HG02763 (cell line): ENCODE measurements around the gene ZACN.
"Not testable (repeated sequence)": the region's sequence is repeated elsewhere in the genome, so short reads cannot be mapped to it uniquely, and the experiment has no call there.

Source experiments
- ATAC-seq: cut with Tn5 transposase; IDR thresholded peaks from one replicate; pipeline ENCODE4 v1.9.1; 2021; ENCODE audit warnings: mild to moderate bottlenecking, moderate library complexity; ENCODE audit not compliant: unreplicated experiment

The ZACN gene

GRCh38 chr17:76078860-76079534 lies at the start of gene ZACN:
ZACN (plus strand) TSS chr17:76079182; CDS start chr17:76079265, 83 bp downstream.
- no peak for ATAC-seq

- ATAC-seq = no peak
These were observed 46.8 kb upstream of the ZACN start for GRCh38 chr17:76032073-76032779.

GRCh38 chr17:76032780-76033108 lies 46.2 kb upstream of the ZACN start:
- no peak for ATAC-seq

- ATAC-seq = no peak
These were observed 45.8 kb upstream of the ZACN start for GRCh38 chr17:76033139-76033538.

- no peak for ATAC-seq
These were observed 44.3 kb upstream of the ZACN start for GRCh38 chr17:76034428-76035350.

DNA sequence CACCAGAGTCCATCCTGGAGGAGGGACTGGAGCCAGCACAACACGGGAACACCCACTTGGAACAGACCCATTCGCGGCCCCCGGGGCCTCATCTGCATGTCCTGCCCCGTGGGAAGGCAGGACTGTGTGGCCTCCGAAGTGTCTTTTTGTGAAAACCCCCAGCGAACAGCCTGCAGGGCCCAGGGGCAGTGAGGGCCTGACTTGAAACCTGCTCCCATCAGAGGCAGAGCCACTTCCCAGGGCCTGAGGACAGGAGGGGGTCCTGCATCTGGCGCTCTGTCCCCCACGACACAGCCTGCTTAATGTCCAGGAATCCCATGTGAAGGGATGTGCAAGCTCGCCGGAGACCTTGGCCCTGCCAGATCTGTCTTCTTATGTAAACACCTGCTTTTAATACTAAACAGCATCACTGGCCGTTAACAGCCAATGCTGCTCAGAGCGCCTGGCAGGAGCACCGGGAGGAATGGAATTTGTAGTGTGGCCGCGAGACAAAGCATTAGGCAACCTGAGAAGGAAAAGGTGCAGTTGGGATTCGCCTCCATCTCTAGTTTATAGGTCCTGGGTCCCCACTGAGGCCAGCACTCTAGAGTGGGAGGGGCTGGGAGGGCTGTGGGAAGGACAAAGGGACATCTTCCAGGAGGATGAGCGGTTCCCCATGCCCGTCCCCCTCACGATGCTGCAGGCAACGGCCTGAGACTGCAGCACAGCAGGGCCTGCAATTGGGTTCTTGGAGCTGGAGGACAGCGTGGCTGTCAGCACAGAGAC lies 42.3 kb upstream of the ZACN start:
- ATAC-seq = no peak

GRCh38 chr17:76038050-76038449 lies 40.9 kb upstream of the ZACN start:
- no peak for ATAC-seq

- no peak for ATAC-seq
These were observed 39.9 kb upstream of the ZACN start for GRCh38 chr17:76039121-76039520.

- no peak for ATAC-seq
These were observed 38.6 kb upstream of the ZACN start for GRCh38 chr17:76040376-76040775.

DNA sequence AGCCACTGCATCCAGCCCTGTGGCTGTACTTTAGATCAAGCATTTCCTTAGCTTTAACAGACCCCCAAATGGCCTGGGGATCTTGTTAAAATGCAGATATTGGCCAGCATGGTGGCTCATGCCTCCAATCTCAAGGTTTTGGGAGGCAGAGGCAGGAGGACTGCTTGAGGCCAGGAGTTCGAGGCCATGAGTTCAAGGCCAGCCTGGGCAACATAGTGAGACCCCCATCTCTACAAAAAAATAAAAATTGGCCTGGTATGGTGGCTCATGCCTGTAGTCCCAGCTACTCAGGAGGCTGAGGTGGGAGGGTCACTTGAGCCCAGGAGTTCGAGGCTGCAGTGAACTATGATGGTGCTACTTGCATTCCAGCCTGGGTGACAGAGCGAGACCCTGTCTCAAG lies 36.1 kb upstream of the ZACN start:
- not testable (repeated sequence) for ATAC-seq

DNA sequence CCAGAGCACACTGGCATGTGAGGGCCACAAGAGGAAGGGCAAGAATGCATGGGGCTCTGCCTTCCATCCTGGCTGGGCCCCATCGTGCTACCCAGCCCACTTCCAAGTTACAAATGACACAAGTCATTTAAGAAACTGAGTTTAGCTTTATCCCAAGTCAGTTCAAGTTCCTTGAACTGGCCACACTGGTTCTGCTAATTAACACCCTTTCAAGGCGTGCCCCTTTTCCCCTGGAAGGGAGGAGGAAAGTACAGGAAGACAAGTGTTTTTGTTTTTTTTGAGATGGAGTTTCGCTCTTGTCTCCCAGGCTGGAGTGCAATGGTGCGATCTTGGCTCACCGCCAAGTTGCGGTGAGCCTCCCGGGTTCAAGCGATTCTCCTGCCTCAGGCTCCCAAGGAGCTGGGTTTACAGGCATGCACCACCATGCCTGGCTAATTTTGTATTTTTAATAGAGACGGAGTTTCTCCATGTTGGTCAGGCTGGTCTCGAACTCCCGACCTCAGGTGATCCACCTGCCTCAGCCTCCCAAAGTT lies 34.4 kb upstream of the ZACN start:
- ATAC-seq = not testable (repeated sequence)

GRCh38 chr17:76046064-76046463 lies 32.9 kb upstream of the ZACN start:
- no peak for ATAC-seq

GRCh38 chr17:76048025-76048605 lies 30.9 kb upstream of the ZACN start:
- no peak for ATAC-seq

DNA sequence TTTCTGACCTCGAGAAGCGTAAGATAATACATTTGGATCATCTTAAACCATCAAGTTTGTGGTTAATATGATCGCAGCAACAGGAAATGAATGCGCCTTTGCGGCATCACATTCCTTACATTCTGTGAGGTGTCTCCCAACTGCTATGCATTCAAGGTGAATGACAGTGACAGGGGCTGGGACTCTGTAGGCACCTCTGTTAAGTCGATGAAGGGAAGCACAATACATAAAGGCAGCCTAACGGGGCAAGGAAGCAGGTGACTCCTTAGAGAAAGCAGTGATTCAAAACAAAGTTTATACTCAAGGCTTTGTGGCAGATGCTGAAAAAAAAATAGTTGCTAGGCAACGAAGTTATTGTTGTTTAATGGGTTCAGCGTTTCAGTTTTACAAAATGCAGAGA lies 30.3 kb upstream of the ZACN start:
- ATAC-seq = no peak

DNA sequence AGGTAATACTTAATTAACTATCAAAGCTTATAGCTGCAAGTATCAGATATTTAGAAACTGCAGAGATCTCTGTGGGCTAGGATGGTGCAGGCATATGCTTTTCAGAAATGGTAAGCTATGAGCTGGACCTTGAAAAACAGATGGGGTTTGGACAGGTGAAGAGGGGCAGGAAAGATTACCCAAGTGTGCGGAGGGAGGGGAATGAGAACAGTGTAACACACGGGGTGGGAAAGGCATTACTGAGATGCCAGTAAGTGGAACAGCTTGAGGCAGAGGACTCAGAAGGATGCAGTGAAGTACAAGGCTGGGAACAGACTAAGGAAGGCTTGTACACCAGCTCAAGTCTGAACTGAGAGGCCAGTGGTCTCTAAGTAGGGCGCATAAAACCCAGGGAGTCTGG lies 29.7 kb upstream of the ZACN start:
- ATAC-seq = no peak

GRCh38 chr17:76049836-76050537 lies 29.0 kb upstream of the ZACN start:
- ATAC-seq = no peak

DNA sequence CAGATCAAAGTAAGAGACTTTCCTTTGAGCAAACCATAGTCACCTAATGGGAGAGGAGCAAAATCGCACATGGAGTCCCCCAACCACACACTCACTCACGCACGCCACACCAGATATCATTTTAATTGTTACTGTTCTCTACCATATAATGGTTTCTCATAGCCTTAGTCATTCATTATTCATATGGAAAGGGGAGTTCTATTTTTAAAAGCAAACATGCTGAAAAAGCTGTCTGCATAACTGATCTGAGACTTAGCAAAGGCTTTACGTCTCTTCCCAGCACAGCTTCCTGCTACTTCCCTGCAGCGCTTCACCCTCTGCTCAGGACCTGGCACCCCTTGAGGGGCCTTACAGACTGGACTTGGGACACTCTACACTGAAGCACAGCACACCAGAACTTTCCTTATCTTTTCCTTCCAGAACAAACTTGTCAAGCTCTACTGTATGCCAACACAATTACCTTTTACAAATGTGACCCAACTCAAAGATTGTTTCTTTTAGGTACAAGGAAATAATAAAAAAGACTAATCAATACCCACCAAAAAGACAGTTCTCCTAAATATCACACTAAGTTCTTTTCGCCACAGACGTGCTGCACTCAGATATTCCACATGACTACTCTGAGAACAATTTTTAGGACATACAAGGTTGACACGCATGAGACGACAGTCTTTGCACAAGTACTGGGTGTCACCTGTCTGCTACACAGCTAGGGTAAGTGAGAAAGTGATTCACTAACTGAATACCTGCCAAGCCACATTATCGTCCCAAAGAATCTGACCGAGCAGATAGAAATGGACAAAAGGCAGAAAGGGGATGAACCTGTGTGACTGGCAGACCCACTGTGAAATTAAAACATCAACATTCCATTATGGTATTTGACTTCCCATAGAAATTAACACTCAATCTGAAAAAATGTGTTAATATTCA lies 28.2 kb upstream of the ZACN start:
- no peak for ATAC-seq

DNA sequence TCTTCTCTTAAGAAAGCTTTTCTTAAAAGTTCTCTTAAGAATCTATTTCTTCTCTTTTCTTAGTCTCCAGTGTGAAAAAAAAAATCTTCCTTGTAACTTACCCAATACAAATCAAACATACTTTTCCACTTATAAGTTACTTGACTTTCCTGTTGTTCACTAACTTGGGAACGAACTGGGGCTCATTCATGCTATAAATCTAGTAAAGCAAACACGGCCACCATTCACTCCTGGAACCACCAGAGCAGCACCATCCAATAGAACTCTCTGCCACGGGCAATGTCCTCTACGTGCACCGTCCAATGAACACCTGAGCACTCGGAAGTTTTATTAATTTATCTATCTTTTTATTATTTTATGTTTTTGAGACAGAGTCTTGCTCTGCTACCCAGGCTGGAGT lies 27.4 kb upstream of the ZACN start:
- no peak for ATAC-seq
